ENCODE measurements around the gene MRPS14. TPM values are rescaled to one million over a fixed set of nuclear protein-coding genes. Genes with fewer than 3 reads are reported as not detected.

The MRPS14 gene
- total and polyA plus RNA-seq, 2 of the 4 experiments (the other 2 are of a cell fraction): 22.0 to 23.1 TPM

DNA sequence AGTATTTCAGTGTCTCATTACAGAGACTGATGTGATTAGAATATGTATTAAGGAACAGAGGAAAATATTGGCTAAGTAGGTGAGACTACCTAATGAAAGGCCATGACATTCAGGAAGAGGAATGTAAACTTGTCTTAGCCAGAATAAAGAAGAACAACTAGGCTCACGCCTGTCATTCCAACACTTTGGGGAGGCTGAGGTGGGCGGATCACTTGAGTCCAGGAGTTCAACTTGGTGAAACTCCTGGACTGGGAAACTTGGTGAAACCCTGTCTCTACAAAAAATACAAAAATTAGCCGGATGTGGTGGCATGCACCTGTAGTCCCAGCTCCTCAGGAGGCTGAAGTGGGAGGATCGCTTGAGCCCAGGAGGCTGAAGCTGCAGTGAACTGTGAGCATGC is 38.3 kb downstream of the MRPS14 start:
- ChIA-PET POLR2A (ENCODE audit: unreplicated experiment) (no interaction called here), CTCF (no interaction called here)
- Histone ChIP-seq H4K91ac (ENCODE audit: insufficient read depth, low read depth, low read length) (no peak overlapping the region), H3K9me1 (ENCODE audit: insufficient read depth, low read length) (no peaks in the 10 kb centered on the region), H4K8ac (ENCODE audit: low read depth in 2 of 2, low read length in 2 of 2) (no peak overlapping the region), H3K4me1 (ENCODE audit: control insufficient read depth, insufficient read depth, low read length) (no peaks in the 10 kb centered on the region), H3K36me3 (ENCODE audit: control insufficient read depth, insufficient read depth, low read length) (no peaks in the 10 kb centered on the region), H3K27ac (ENCODE audit: insufficient read depth, low read length) (no peak overlapping the region), H2AK9ac (replicated peaks; ENCODE audit: low read depth, low read length, poor library complexity) (no peak overlapping the region), H2AFZ (replicated peaks; ENCODE audit: low read length, poor library complexity) (no peak overlapping the region), H3K56ac (ENCODE audit: extremely low read depth, insufficient read depth, low read length) (no peak overlapping the region), H4K5ac (ENCODE audit: low read depth, low read length) (no peak overlapping the region), H3K79me1 (ENCODE audit: low read depth in 1 of 2, low read length in 2 of 2) (no peaks in the 10 kb centered on the region), H3K4me3 (ENCODE audit: insufficient read depth, low read depth, low read length) (no peak overlapping the region), H3K4me2 (ENCODE audit: low read depth, low read length) (no peak overlapping the region), H3K23ac (ENCODE audit: low read depth, low read length) (no peak overlapping the region), H2BK15ac (ENCODE audit: low read depth, low read length) (no peak overlapping the region), H3K18ac (ENCODE audit: low read depth, low read length) (no peak overlapping the region), H3K27me3 (ENCODE audit: control insufficient read depth, insufficient read depth, low read length) (no peaks in the 10 kb centered on the region), H2BK120ac (ENCODE audit: low read depth, low read length) (no peak overlapping the region), H2BK5ac (ENCODE audit: low read depth, low read length, poor library complexity, severe bottlenecking) (no peak overlapping the region), H3K9ac (ENCODE audit: low read depth, low read length) (no peak overlapping the region), H3K9me3 (ENCODE audit: control insufficient read depth, insufficient read depth, low read length) (no peaks in the 10 kb centered on the region), H2AK5ac (ENCODE audit: low read depth, low read length) (no peak overlapping the region), H3K4ac (ENCODE audit: low read depth, low read length) (no peak overlapping the region), H4K20me1 (ENCODE audit: insufficient read depth, low read length) (no peaks in the 10 kb centered on the region), H2BK20ac (ENCODE audit: low read depth, low read length) (no peak overlapping the region), H3K14ac (replicated peaks; ENCODE audit: low read depth, low read length) (no peak overlapping the region)
- no TSS peak for BruUV-seq (replicated peaks)
- intact Hi-C loops (cut with micrococcal nuclease): loop anchor here (10.0 kb wide), 1 partner anchor 720 kb away; no protein-coding TSS in a partner anchor
- in situ Hi-C loops (cut with MboI; ENCODE audit: low sequenced_read_pairs): loop anchor here (25.0 kb wide), 1 partner anchor 723 kb away; no protein-coding TSS in a partner anchor
- TF ChIP-seq POLR2A (IDR thresholded peaks at IDR 0.05; ENCODE audit: low read depth, low read length): no peak
- DNase-seq: no peak
- ATAC-seq (ENCODE audit: low read depth): no peak
- 100% methylated on average over 1 of the region's 4 CpGs; no CpG with 5 or more reads in 1 of the 2 experiments for WGBS, 2 experiments (ENCODE audit: extremely low coverage in 2 of 2, insufficient read length in 1 of 2)
- dilution Hi-C loops (cut with HindIII; ENCODE audit: low sequenced_read_pairs, unreplicated experiment): no loop called here

Data from IMR-90 (cell line).